Activated T-helper 1 cell treated with anti-CD3 and anti-CD28 coated beads, Interleukin-12 subunit alpha, Interleukin-12 subunit beta, Interleukin-2, Interleukin-4 antibody, amounts not matched to agents 30 ng/mL and 10 ng/mL and 1 ng/mL, durations not matched to agents 14 hours and 24 hours and 36 hours (primary cell): ENCODE results near the gene ITPKB. TPM values are rescaled to one million over a fixed set of nuclear protein-coding genes. Genes with fewer than 3 reads are reported as not detected.
A peak's percentile ranks its signal among the peaks of the same experiment; 100 is the strongest.
"Not testable (repeated sequence)": the region's sequence is repeated elsewhere in the genome, so short reads cannot be mapped to it uniquely, and the experiment has no call there.

Source experiments
- DNase-seq: peaks from one replicate; pipeline ENCODE4 v3.0.0; 2021; ENCODE audit warnings: low spot score
- H3K27ac Mint-ChIP-seq: one replicate; pipeline ENCODE4 v1.8.0; 2021; ENCODE audit warnings: mild to moderate bottlenecking, mixed read lengths
- H3K27me3 Mint-ChIP-seq: one replicate; pipeline ENCODE4 v1.8.0; 2022; ENCODE audit warnings: mild to moderate bottlenecking, moderate library complexity, mixed read lengths; ENCODE audit not compliant: insufficient read depth
- H3K36me3 Mint-ChIP-seq: one replicate; pipeline ENCODE4 v1.8.0; 2021; ENCODE audit warnings: low read depth, mixed read lengths
- H3K4me1 Mint-ChIP-seq: one replicate; pipeline ENCODE4 v1.8.0; 2021; ENCODE audit warnings: low read depth, mixed read lengths
- H3K4me3 Mint-ChIP-seq: one replicate; pipeline ENCODE4 v1.8.0; 2021; ENCODE audit warnings: mild to moderate bottlenecking, moderate library complexity, mixed read lengths
- H3K9me3 Mint-ChIP-seq: one replicate; pipeline ENCODE4 v1.8.0; 2021; ENCODE audit warnings: mixed read lengths
- intact Hi-C: fragments of 100-400 bp; cut with micrococcal nuclease; formaldehyde crosslinking; loops from one replicate; pipeline ENCODE4 v1.15.1; 2024
- total RNA-seq: library from RNA; stranded (reverse); gene quantifications from 2 replicates; pipeline ENCODE4 v1.2.3, GENCODE V29; 2022

The ITPKB gene
- total RNA-seq, 1 donor from 2014 or later = 38.5 TPM

- Mint-ChIP-seq H3K27me3 (peaks cover 1% of the 10 kb centered on the region), H3K36me3 (peaks cover 51% of the 10 kb centered on the region), H3K9me3 (no peaks in the 10 kb centered on the region), H3K27ac (peak overlapping the region; percentile 63), H3K4me3 (peak overlapping the region; percentile 80), H3K4me1 (peaks cover 70% of the 10 kb centered on the region)
- DNase-seq = no peak
- intact Hi-C loops = loop anchor here (10.0 kb wide), 1 partner anchor 669 kb away; the partner anchor contains the start of gene H3-3A
These were observed 5.2 kb downstream of the ITPKB start for GRCh38 chr1:226733876-226734275.

GRCh38 chr1:226733304-226733703, 5.8 kb downstream of the ITPKB start:
- H3K4me1 Mint-ChIP-seq = peaks cover 76% of the 10 kb centered on the region
- DNase-seq = no peak
- H3K27ac Mint-ChIP-seq = peak overlapping the region; percentile 69
- no peaks in the 10 kb centered on the region for H3K9me3 Mint-ChIP-seq
- peaks cover 56% of the 10 kb centered on the region for H3K36me3 Mint-ChIP-seq
- intact Hi-C loops = loop anchor here (10.0 kb wide), 1 partner anchor 669 kb away; the partner anchor contains the start of gene H3-3A
- H3K27me3 Mint-ChIP-seq = peaks cover 1% of the 10 kb centered on the region
- H3K4me3 Mint-ChIP-seq = peak overlapping the region; percentile 80

- intact Hi-C loops = loop anchor here (1.0 to 10.0 kb wide), 2 partner anchors 9 to 668 kb away; partner anchors contain the start of gene H3-3A
- H3K27me3 Mint-ChIP-seq = peaks cover 1% of the 10 kb centered on the region
- no peak for DNase-seq
- peak overlapping the region; percentile 69 for H3K27ac Mint-ChIP-seq
- peak overlapping the region; percentile 80 for H3K4me3 Mint-ChIP-seq
- peaks cover 80% of the 10 kb centered on the region for H3K4me1 Mint-ChIP-seq
- peaks cover 61% of the 10 kb centered on the region for H3K36me3 Mint-ChIP-seq
- H3K9me3 Mint-ChIP-seq = no peaks in the 10 kb centered on the region
These were observed 6.2 kb downstream of the ITPKB start for GRCh38 chr1:226732856-226733291.

GRCh38 chr1:226731257-226731893, 7.7 kb downstream of the ITPKB start:
- H3K4me1 Mint-ChIP-seq = peaks cover 95% of the 10 kb centered on the region
- peak overlapping the region; percentile 80 for H3K4me3 Mint-ChIP-seq
- peaks cover 1% of the 10 kb centered on the region for H3K27me3 Mint-ChIP-seq
- intact Hi-C loops = loop anchor here (10.0 kb wide), 1 partner anchor 667 kb away; the partner anchor contains the start of gene H3-3A
- peaks cover 73% of the 10 kb centered on the region for H3K36me3 Mint-ChIP-seq
- peak overlapping the region; percentile 79 for H3K27ac Mint-ChIP-seq
- H3K9me3 Mint-ChIP-seq = no peaks in the 10 kb centered on the region
- DNase-seq = no peak

- H3K27ac Mint-ChIP-seq = peak overlapping the region; percentile 79
- intact Hi-C loops = loop anchor here (10.0 kb wide), 1 partner anchor 666 kb away; the partner anchor contains the start of gene H3-3A
These were observed 8.2 kb downstream of the ITPKB start for GRCh38 chr1:226730836-226731235.

GRCh38 chr1:226730071-226730470, 9.0 kb downstream of the ITPKB start:
- intact Hi-C loops = loop anchor here (10.0 kb wide), 1 partner anchor 665 kb away; the partner anchor contains the start of gene H3-3A
- no peaks in the 10 kb centered on the region for H3K9me3 Mint-ChIP-seq
- peak overlapping the region; percentile 58 for H3K27ac Mint-ChIP-seq
- H3K4me3 Mint-ChIP-seq = peak overlapping the region; percentile 80
- peaks cover 95% of the 10 kb centered on the region for H3K4me1 Mint-ChIP-seq
- DNase-seq = no peak
- H3K36me3 Mint-ChIP-seq = peaks cover 75% of the 10 kb centered on the region
- peaks cover 1% of the 10 kb centered on the region for H3K27me3 Mint-ChIP-seq

More at GRCh38 chr1:226730836-226731235, 8.2 kb downstream of the ITPKB start:
- no peak for DNase-seq
- Mint-ChIP-seq H3K27me3 (peaks cover 1% of the 10 kb centered on the region), H3K4me3 (peak overlapping the region; percentile 80), H3K9me3 (no peaks in the 10 kb centered on the region), H3K36me3 (peaks cover 75% of the 10 kb centered on the region), H3K4me1 (peaks cover 95% of the 10 kb centered on the region)

- no peaks in the 10 kb centered on the region for H3K9me3 Mint-ChIP-seq
- peaks cover 70% of the 10 kb centered on the region for H3K36me3 Mint-ChIP-seq
- H3K27ac Mint-ChIP-seq = peak overlapping the region; percentile 93
- intact Hi-C loops = no loop called here
- H3K4me3 Mint-ChIP-seq = peak overlapping the region; percentile 65
- peaks cover 1% of the 10 kb centered on the region for H3K27me3 Mint-ChIP-seq
- DNase-seq = no peak
- peaks cover 95% of the 10 kb centered on the region for H3K4me1 Mint-ChIP-seq
These were observed 10.6 kb downstream of the ITPKB start for GRCh38 chr1:226728448-226728847.

- peaks cover 62% of the 10 kb centered on the region for H3K36me3 Mint-ChIP-seq
- H3K9me3 Mint-ChIP-seq = no peaks in the 10 kb centered on the region
- intact Hi-C loops = no loop called here
- H3K4me3 Mint-ChIP-seq = peak overlapping the region; percentile 73
- H3K27ac Mint-ChIP-seq = peak overlapping the region; percentile 93
- DNase-seq = no peak
- peaks cover 88% of the 10 kb centered on the region for H3K4me1 Mint-ChIP-seq
- H3K27me3 Mint-ChIP-seq = no peaks in the 10 kb centered on the region
These were observed 13.2 kb downstream of the ITPKB start for GRCh38 chr1:226725897-226726267.

GRCh38 chr1:226723657-226724532, 15.2 kb downstream of the ITPKB start:
- H3K27me3 Mint-ChIP-seq = no peaks in the 10 kb centered on the region
- peak overlapping the region; percentile 73 for H3K4me3 Mint-ChIP-seq
- peaks cover 56% of the 10 kb centered on the region for H3K36me3 Mint-ChIP-seq
- no peaks in the 10 kb centered on the region for H3K9me3 Mint-ChIP-seq
- peaks cover 84% of the 10 kb centered on the region for H3K4me1 Mint-ChIP-seq
- DNase-seq = no peak
- intact Hi-C loops = loop anchor here (1.0 kb wide), 2 partner anchors 8 to 12 kb away; no protein-coding TSS in a partner anchor
- peak overlapping the region; percentile 93 for H3K27ac Mint-ChIP-seq

GRCh38 chr1:226722901-226723656, 16.0 kb downstream of the ITPKB start:
- H3K4me3 Mint-ChIP-seq = peak overlapping the region; percentile 45
- no peaks in the 10 kb centered on the region for H3K27me3 Mint-ChIP-seq
- DNase-seq = no peak
- H3K36me3 Mint-ChIP-seq = peaks cover 55% of the 10 kb centered on the region
- no peaks in the 10 kb centered on the region for H3K9me3 Mint-ChIP-seq
- H3K27ac Mint-ChIP-seq = peak overlapping the region; percentile 68
- intact Hi-C loops = no loop called here
- peaks cover 83% of the 10 kb centered on the region for H3K4me1 Mint-ChIP-seq

- Mint-ChIP-seq H3K36me3 (peaks cover 50% of the 10 kb centered on the region), H3K27me3 (no peaks in the 10 kb centered on the region), H3K4me1 (peaks cover 80% of the 10 kb centered on the region), H3K4me3 (no peak overlapping the region), H3K27ac (peak overlapping the region; percentile 68), H3K9me3 (no peaks in the 10 kb centered on the region)
- no peak for DNase-seq
- intact Hi-C loops = no loop called here
These were observed 16.7 kb downstream of the ITPKB start for GRCh38 chr1:226722240-226722900.

- intact Hi-C loops, DNase-seq, H3K27ac Mint-ChIP-seq, H3K4me3 Mint-ChIP-seq, H3K9me3 Mint-ChIP-seq, H3K27me3 Mint-ChIP-seq: not testable (repeated sequence)
- Mint-ChIP-seq H3K4me1 (peaks cover 71% of the 10 kb centered on the region), H3K36me3 (peaks cover 42% of the 10 kb centered on the region)
These were observed 18.5 kb downstream of the ITPKB start for GRCh38 chr1:226720574-226720973.
